ENCODE results near the gene IDH1.

Gene IDH1

DNA sequence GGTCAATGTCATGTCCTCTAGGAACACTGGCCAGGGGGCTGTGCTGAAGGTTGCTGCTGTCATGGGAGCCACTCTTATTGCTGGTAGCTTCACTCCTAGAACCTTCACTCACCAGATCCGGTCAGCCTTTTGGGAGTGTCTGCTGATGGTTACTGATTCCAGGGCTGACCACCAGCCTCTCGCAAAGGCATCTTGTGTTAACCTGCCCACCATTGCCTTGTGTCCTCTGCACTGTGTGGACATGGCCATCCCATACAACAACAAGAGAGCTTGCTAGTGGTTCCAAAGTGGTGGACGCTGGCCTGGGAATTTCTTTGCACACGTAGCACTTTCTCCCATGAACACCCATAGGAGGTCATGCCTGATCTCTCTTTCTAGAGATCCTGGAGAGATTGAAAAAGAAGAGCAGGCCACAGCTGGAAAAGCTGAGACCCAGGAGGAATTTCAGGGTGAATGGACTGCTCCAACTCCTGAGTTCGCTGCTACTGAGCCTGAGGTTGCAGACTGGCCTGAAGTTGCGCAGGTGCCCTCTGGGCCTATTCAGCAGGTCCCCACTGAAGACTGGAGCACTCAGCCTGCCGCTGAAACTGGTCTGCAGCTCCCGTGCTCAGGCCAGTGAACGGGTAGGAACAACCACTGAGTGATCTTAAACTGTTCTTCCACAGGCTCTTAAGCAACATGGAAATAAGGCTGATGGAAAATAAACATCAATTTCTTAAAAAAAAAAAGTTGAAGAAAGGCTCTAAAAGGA, 46.4 kb downstream of the IDH1 start:
- DNase-seq, result no peak

DNA sequence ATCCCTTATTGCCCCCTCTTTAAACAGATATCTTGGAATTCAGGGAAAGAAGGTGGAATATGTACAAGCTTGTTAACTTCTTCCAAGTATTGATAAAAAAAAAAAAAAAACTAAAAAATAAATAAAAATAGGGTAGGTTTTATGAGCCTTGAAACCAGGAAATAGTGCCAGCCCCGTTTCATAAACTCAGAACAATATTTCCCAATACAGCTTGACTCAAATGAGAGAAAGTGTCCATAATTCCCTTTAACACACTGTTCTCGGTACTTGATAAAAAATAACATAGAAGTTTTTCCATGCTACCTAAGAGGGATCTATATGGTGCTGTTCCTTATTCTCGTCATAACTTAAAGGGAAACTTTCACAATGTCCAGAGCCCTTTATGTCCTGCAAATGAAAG, 47.1 kb downstream of the IDH1 start:
- DNase-seq, result no peak

DNA sequence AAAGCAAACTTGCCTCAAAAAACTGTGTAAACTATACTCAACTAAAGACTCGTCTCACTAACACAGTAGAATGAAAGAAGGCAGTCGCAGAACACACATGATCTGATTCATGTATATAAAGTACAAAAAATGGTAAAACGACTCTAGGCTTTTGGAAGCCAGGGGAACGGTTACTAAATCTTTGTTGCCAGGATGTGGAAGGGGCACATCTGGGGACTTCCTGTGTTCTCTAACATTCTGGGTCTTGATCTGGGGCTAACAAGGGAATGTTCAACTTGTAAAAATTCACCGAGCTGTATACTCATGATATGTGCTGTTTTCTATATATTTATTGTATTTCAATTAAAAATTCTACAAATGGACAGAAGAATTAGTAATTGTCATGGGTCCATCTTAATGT, 50.7 kb downstream of the IDH1 start:
- DNase-seq, result no peak

DNA sequence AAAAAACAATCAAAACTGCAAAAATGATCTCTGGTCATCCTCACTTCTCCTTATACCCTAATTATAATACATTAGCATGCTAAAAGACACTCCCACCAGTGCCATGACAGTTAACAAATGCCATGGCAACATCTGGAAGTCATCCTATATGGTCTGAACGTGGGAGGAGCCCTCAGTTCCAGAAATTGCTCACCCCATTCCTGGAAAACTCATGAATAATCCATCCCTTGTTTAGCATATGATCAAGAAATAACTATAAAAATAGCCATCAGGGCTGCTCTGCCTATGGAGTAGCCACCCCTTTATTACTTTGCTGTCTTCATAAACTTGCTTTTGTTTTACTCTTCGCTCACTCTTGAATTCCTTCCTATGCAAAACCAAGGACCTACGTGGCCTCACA, 59.3 kb downstream of the IDH1 start:
- no peak for DNase-seq

GRCh38 chr2:208192611-208193236, 62.1 kb downstream of the IDH1 start:
- no peak for DNase-seq

- no peak for DNase-seq
These were observed 64.9 kb downstream of the IDH1 start, which contains the start of gene C2orf80 for GRCh38 chr2:208189810-208190503. TSS of gene C2orf80 (minus strand) at chr2:208190030. CDS start at chr2:208186986, 3,044 bp downstream.

GRCh38 chr2:208189069-208189809, 65.6 kb downstream of the IDH1 start:
- DNase-seq, result no peak

DNA sequence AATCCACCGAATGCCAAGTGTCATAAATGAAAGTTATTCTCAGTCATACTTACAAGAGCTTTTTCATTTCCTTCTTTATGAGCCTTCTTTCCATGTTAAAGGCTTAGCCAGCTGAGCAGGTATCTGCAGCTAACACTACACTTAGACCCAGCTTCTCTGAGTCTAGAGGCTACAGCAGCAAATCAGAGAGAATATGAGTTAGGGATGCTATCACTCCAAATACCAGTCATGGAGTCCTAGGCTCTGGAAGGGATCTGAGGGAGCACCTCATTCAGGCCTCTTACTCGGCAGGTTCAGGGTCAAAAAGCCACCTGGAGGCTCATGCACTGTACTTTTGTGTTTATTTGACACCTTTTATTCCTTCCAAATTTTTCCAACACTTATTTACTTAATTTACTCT, 68.0 kb downstream of the IDH1 start:
- no peak for DNase-seq

DNA sequence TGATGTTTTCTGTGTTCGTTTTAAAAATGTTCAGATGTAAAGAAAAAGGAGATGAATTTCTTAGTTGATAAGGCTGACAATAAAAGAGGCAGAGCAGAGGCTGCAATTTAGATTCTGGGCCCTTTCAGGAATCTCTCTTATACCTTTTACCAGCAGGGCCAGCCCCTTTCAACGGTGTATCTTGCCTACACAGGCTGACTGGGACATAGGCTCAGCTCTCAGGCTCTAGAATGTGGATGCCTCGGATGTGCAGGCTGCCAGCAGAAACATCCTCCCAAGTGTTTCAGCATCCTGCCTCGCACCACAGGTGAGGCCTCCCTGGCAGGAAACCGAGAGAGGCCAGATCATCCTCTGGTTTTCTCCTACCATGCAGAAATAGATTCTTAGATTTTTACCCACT, 68.4 kb downstream of the IDH1 start:
- DNase-seq, result no peak

All from NCI-H1436 (cell line).